Stimulated activated CD8-positive, alpha-beta memory T cell treated with anti-CD3 and anti-CD28 coated beads, Interleukin-12 subunit alpha, Interleukin-12 subunit beta, amount 100 ng/mL, for 24 hours (primary cell): Measurements from ENCODE around the gene OR6C74.

Experiments used
- DNase-seq: peaks from one replicate; pipeline ENCODE4 v3.0.0-alpha.2; 2020; ENCODE audit errors: extremely low read depth

Gene OR6C74

GRCh38 chr12:55244309-55244708 lies at the start of gene OR6C74:
Gene OR6C74 (plus strand): TSS chr12:55244609. CDS start chr12:55247288, 2,679 bp downstream.
- DNase-seq, result no peak

- DNase-seq, result no peak
These were observed 23.7 kb upstream of the OR6C74 start, which contains the start of gene OR10A7 for GRCh38 chr12:55220725-55221124. Gene OR10A7 (plus strand): TSS chr12:55221025. CDS start chr12:55221025, 0 bp downstream.

GRCh38 chr12:55226523-55226922 lies 17.9 kb upstream of the OR6C74 start:
- DNase-seq, result no peak

GRCh38 chr12:55227643-55228042 lies 16.8 kb upstream of the OR6C74 start:
- DNase-seq, result no peak

- DNase-seq, result no peak
These were observed 1.8 kb downstream of the OR6C74 start for GRCh38 chr12:55246159-55246558.

GRCh38 chr12:55250944-55251343 lies 6.5 kb downstream of the OR6C74 start:
- DNase-seq, result no peak

GRCh38 chr12:55253281-55253680 lies 8.9 kb downstream of the OR6C74 start:
- no peak for DNase-seq

- no peak for DNase-seq
These were observed 12.4 kb downstream of the OR6C74 start for GRCh38 chr12:55256831-55257230.

- DNase-seq, result no peak
These were observed 13.9 kb downstream of the OR6C74 start for GRCh38 chr12:55258303-55258702.

- no peak for DNase-seq
These were observed 36.6 kb downstream of the OR6C74 start for GRCh38 chr12:55280991-55281390.

- DNase-seq, result no peak
These were observed 45.6 kb downstream of the OR6C74 start for GRCh38 chr12:55289999-55290398.
